HG03280 (cell line): ENCODE data around the gene BAIAP2.
A peak's percentile ranks its signal among the peaks of the same experiment; 100 is the strongest.

Experiments
- ATAC-seq: cut with Tn5 transposase; IDR thresholded peaks from one replicate; pipeline ENCODE4 v1.9.1; 2021; ENCODE audit warnings: mild to moderate bottlenecking, moderate library complexity; ENCODE audit not compliant: unreplicated experiment

The BAIAP2 gene

DNA sequence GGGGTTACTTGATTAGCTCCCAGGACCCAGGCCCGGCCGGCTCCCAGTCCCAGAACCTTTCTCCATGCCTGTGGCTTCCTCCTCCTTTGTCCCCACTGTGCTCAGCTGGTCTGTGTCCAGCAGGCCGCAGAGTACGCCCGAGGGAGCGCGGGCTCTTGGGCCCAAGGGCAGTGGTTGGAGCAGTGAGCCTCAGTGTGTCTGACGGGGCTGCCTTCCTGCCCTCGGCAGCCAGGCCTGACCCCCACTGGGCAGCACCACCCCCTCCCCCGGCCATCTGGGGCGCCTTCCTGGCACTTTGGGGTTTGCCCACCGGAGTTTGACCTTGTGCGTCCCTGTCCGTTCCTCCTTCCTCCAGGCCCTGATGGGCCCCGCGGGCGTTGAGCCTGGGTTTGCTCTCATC is 67.9 kb downstream of the BAIAP2 start:
- no peak for ATAC-seq

GRCh38 chr17:81103379-81103778 is 68.4 kb downstream of the BAIAP2 start:
- ATAC-seq = no peak

DNA sequence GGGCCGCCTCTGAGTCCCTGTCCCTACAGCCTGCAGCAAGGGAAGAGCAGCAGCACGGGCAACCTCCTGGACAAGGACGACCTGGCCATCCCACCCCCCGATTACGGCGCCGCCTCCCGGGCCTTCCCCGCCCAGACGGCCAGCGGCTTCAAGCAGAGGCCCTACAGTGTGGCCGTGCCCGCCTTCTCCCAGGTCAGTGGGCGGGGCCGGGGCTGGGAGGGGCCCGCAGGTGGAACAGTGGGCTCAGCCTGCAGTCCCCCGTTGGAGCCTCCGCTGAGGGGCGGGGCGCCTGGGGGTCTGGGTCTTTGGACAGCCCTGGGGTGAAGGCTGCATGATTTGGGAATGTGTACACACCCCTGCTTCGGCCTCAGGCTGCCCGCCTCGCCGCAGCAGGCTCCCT is 71.8 kb downstream of the BAIAP2 start:
- ATAC-seq = no peak

DNA sequence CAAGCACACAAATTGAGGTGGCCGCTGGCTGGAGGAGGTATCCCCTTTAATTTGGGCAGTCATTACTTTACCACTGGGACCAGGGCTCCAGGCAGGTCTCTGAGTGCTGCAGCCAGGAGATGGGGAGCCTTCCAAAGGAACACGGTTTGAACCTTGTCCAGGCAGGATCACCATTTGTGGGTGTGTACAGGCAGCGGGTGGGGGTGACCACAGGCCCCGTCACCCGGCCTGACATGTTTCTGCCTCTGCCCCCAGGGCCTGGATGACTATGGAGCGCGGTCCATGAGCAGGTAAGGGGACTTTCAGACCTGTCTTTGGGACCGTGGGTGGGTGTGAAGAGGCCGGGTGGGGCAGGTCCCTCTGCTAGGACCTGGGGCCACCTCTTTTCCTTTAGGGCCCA is 73.3 kb downstream of the BAIAP2 start:
- no peak for ATAC-seq

GRCh38 chr17:81109957-81110356 is 75.0 kb downstream of the BAIAP2 start:
- no peak for ATAC-seq

- ATAC-seq = no peak
Measured at GRCh38 chr17:81110488-81111040, 75.6 kb downstream of the BAIAP2 start.

DNA sequence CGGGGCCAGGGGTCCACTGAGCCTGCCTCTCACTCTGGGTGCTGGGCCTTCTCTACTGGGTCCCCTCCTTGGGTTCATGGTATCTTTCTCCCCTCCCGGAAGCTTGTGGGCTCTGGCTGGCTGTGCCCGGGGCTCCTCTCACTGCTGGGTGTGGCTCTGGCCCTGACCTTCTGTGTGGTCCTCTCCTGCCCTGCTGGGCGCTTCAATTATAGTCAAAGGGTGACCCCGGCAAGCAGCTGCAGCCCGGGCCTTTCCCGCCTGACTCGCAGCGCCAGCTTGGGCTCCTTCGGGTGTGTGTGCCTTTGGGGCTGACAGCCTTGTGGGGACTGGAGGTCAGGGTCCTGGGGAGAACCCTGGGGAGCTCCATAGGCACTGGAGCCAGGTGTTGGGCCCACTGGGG is 76.1 kb downstream of the BAIAP2 start:
- ATAC-seq = no peak

DNA sequence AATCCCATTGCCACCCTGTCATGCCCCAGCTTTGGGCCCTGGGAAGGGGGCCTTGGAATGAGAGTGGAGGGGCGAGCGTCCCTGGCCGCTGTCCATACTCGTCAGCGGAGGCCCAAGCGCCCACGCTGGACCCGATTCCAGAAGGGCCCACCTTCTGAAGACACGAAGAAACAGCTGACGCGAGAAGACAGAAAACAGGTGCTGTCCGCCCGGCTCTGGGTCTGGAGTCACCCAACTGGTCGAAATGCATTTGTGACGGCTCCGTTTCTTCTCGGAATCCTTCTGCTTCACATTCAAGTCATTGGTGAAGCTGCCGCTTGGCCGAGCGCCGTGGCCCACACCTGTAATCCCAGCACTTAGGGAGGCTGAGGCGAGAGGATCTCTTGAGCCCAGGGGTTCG is 77.5 kb downstream of the BAIAP2 start:
- no peak for ATAC-seq

- ATAC-seq = no peak
Measured at GRCh38 chr17:81113158-81113724, 78.3 kb downstream of the BAIAP2 start.

DNA sequence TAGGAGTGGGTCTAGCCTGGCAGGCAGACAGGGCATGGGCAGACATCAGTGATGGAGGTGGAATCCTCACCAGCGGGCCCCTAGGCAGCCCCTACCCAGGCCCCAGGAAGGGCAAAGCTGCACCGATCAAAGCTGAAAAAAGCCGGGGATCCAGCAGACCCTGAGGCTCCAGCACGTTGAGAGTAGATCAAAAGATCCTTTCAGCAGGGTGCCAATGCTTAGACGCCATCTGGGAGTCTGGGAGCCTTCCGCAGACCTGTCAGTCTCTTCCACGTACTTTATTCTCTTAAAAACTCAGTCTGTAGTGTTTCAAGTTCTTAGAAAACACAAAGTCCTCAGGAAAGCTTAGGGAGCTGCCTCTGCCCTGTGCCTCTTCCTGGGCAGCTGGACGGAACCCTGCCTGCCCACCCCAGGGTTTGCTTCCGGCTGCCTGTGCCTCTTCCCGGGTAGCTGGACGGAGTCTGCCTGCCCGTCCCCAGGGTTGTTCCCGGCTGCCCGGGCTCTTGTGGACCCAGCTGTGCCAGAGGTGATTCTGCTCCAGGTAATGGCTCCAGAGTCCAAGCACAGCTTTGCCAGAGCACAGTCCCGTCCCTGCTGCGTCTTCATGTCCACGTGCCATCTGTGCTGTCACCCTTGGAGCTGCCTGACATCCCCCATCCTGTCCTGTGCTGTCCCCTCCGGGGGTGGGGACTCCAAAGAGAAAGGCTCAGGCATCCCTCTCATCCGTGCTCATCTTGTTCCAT is 79.6 kb downstream of the BAIAP2 start:
- ATAC-seq = no peak

- no peak for ATAC-seq
Measured at GRCh38 chr17:81115219-81115618, 80.3 kb downstream of the BAIAP2 start.

DNA sequence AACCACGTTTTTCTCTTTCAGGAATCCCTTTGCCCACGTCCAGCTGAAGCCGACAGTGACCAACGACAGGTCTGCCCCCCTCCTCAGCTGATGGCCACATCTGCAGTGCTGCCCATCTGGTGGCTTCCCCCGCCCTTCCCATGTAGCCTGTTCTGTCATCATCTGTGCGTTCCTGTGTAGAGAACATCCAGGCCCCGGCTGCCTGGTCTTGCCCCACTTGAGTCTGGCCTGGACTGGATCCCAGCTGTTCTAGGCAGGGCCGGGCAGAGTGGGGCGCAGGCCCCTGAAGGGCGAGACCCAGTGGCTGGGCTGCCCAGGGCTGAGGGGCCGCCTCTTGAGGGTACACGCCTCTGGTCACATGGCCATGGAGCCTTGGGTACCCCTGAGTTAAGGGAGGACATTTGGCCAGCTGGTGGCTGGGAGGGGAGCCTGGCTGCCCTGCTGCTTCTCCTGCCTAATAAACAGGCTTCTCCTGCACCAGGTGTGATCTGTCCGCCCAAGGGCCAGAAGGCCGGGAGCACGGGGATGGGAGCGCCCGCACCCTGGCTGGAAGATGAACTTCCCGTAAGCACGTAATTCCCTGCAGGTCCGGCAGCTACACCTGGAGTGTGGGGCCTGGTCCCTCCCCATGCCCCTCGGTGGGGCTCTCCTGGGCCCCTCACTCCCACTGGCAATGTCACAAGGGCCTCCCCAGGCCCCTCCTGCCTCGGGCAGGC is 81.0 kb downstream of the BAIAP2 start:
- ATAC-seq = no peak

GRCh38 chr17:81116704-81117103 is 81.8 kb downstream of the BAIAP2 start:
- no peak for ATAC-seq

GRCh38 chr17:81117672-81118198 is 82.8 kb downstream of the BAIAP2 start:
- no peak for ATAC-seq

DNA sequence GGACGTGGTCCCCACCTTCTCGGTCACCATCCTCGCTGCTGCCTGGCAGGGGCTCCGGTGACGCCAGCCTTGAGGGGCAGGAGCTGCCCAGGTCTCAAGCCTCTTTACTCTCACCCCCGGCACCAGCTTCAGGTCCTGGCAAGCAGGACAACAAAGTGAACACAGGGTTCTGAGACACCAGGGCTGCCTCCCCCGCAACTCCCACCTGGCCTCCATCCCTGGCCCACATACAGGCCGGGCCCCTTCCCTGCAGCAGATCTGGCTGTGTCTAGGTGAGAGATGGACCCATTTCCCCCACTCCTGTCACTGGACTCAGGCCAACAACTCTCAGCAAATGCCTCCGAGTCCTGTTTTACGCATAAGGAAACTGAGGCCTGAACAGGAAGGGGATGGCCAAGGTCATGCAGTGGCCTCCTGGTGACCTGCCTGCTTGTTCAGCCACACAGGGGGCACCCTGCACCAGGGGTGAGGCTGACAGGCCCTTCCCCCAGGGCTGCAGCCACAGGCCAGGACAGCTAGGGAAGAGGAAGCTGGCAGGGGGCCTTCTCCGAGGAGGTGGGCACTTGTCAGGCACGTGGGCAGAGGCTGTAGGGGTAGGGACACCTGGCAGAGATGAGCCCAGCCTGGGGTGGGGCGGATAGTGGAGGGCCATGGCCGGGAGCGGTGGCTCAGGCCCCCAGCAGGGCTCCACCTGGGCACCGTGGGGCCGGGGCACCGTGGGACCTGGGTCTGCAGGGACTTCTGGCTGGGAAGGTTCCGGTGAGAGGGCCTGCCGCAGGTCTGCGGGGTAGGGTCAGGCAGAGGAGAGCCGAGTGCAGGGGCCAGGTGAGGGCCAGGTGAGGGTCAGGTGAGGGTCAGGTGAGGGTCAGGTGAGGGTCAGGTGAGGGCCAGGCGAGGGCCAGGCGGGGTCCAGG is 83.6 kb downstream of the BAIAP2 start:
- ATAC-seq = no peak

- ATAC-seq = peak; percentile 47
Measured at GRCh38 chr17:81119223-81120148, 84.5 kb downstream of the BAIAP2 start.

DNA sequence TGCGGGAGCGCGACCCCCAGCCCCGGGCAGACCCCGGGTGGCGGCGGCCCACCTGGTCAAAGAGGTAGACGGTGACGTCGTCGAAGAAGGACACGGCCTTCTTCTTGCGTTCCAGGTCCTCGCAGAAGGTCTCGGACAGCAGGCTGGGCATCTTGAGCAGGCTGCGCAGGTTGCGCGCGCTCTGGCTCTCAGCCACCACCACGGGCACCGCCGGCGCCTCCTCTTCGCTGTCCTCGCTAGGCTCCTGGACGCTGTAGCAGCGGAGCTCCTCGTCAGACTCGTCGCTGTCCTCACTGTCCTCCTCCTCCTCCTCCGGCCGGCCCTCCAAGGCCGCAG is 85.2 kb downstream of the BAIAP2 start:
- ATAC-seq = no peak

DNA sequence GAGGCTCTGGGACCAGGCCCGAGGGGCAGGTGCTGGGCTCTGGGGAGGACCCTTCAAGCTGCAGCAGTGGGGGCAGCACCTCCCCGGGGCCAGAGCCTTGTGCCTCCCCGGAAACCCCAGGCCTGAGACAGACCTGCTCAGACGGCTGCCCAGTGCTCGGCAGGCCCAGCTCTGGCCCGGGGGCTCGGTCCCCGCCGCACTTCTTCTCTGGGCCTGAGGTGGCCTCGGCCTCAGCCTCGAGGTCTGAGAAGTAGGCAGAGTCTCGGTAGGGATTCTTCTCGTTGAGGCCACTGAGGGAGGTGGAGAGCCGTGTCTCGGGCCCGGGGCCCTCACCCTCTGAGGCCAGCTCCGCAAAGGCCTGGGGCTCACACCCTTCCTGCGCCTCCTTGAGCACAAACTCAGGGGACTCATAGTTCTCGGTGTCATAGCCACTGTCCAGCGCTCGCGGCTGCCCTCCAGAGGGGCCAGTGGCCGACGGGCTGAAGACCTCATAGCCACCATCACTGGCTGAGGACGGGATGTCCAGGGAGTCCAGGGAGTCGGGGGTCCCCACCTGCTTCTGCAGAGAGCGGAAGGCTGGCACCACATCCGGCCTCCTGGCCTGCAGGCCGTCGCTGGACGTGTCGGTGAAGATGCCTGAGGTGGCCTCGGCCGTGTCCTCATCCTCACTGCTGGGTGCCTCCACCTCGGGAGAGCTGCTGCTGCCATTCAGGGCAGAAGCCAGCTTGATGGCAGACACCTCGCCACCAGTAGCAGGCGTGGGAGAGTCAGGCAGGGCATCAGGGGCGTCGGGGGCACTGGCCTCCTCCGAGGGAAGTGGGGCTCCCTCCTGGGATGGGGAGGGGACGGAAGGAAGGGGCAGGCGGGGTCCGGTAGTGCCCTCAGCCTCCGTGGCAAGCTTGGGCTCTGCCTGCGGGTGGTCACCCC is 86.0 kb downstream of the BAIAP2 start:
- ATAC-seq = no peak
